ENCODE data around the gene PPM1A.

DNA sequence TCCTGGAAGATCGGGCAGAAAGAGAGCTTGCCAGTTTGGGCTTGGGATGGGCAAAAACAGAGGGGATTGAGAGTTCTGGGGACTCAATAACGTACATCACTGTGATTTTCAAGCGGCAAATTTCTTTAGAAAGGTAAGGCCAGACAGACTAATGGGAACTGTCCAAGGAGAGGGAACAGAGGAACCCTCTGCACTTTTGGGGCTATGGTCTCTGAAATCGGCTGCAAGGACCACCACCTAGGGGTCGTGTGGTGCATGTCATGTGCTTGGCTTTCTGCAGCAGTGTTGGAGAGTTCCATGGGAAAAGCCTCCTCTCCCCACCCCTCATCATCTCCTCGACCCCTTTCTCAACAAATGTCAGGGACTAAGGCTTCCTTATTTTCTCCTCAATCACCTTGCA lies 79.6 kb downstream of the PPM1A start:
- TF ChIP-seq, protein P1, sequence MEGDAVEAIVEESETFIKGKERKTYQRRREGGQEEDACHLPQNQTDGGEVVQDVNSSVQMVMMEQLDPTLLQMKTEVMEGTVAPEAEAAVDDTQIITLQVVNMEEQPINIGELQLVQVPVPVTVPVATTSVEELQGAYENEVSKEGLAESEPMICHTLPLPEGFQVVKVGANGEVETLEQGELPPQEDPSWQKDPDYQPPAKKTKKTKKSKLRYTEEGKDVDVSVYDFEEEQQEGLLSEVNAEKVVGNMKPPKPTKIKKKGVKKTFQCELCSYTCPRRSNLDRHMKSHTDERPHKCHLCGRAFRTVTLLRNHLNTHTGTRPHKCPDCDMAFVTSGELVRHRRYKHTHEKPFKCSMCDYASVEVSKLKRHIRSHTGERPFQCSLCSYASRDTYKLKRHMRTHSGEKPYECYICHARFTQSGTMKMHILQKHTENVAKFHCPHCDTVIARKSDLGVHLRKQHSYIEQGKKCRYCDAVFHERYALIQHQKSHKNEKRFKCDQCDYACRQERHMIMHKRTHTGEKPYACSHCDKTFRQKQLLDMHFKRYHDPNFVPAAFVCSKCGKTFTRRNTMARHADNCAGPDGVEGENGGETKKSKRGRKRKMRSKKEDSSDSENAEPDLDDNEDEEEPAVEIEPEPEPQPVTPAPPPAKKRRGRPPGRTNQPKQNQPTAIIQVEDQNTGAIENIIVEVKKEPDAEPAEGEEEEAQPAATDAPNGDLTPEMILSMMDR (conservative IDR thresholded peaks at IDR 0.05; ENCODE audit: low read depth in 2 of 2), result peak; percentile 58 to 83
- no peak for TF ChIP-seq POLR2AphosphoS5 (IDR thresholded peaks at IDR 0.05; ENCODE audit: low read depth)
- TF ChIP-seq EZH2 (IDR thresholded peaks at IDR 0.05; ENCODE audit: low read depth, unreplicated experiment), result no peak
- TF ChIP-seq EZH2phosphoT487 (IDR thresholded peaks at IDR 0.05; ENCODE audit: unreplicated experiment), result no peak
- no peak for TF ChIP-seq ZNF331 (CRISPR knock-in tag; IDR thresholded peaks at IDR 0.05; ENCODE audit: low read depth)
- TF ChIP-seq ZNF114 (CRISPR knock-in tag; IDR thresholded peaks at IDR 0.05), result no peak
- TF ChIP-seq JUNB (IDR thresholded peaks at IDR 0.05; ENCODE audit: unreplicated experiment), result no peak
- TF ChIP-seq, protein P2, sequence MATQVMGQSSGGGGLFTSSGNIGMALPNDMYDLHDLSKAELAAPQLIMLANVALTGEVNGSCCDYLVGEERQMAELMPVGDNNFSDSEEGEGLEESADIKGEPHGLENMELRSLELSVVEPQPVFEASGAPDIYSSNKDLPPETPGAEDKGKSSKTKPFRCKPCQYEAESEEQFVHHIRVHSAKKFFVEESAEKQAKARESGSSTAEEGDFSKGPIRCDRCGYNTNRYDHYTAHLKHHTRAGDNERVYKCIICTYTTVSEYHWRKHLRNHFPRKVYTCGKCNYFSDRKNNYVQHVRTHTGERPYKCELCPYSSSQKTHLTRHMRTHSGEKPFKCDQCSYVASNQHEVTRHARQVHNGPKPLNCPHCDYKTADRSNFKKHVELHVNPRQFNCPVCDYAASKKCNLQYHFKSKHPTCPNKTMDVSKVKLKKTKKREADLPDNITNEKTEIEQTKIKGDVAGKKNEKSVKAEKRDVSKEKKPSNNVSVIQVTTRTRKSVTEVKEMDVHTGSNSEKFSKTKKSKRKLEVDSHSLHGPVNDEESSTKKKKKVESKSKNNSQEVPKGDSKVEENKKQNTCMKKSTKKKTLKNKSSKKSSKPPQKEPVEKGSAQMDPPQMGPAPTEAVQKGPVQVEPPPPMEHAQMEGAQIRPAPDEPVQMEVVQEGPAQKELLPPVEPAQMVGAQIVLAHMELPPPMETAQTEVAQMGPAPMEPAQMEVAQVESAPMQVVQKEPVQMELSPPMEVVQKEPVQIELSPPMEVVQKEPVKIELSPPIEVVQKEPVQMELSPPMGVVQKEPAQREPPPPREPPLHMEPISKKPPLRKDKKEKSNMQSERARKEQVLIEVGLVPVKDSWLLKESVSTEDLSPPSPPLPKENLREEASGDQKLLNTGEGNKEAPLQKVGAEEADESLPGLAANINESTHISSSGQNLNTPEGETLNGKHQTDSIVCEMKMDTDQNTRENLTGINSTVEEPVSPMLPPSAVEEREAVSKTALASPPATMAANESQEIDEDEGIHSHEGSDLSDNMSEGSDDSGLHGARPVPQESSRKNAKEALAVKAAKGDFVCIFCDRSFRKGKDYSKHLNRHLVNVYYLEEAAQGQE (IDR thresholded peaks at IDR 0.05; ENCODE audit: unreplicated experiment), result no peak
- TF ChIP-seq, protein P3, sequence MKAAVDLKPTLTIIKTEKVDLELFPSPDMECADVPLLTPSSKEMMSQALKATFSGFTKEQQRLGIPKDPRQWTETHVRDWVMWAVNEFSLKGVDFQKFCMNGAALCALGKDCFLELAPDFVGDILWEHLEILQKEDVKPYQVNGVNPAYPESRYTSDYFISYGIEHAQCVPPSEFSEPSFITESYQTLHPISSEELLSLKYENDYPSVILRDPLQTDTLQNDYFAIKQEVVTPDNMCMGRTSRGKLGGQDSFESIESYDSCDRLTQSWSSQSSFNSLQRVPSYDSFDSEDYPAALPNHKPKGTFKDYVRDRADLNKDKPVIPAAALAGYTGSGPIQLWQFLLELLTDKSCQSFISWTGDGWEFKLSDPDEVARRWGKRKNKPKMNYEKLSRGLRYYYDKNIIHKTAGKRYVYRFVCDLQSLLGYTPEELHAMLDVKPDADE (IDR thresholded peaks at IDR 0.05), result no peak
- TF ChIP-seq STAT1 (IDR thresholded peaks at IDR 0.05; ENCODE audit: unreplicated experiment), result no peak
- no peak for TF ChIP-seq CREB1 (CRISPR knock-in tag; IDR thresholded peaks at IDR 0.05; ENCODE audit: low read depth)
- TF ChIP-seq, protein P4, sequence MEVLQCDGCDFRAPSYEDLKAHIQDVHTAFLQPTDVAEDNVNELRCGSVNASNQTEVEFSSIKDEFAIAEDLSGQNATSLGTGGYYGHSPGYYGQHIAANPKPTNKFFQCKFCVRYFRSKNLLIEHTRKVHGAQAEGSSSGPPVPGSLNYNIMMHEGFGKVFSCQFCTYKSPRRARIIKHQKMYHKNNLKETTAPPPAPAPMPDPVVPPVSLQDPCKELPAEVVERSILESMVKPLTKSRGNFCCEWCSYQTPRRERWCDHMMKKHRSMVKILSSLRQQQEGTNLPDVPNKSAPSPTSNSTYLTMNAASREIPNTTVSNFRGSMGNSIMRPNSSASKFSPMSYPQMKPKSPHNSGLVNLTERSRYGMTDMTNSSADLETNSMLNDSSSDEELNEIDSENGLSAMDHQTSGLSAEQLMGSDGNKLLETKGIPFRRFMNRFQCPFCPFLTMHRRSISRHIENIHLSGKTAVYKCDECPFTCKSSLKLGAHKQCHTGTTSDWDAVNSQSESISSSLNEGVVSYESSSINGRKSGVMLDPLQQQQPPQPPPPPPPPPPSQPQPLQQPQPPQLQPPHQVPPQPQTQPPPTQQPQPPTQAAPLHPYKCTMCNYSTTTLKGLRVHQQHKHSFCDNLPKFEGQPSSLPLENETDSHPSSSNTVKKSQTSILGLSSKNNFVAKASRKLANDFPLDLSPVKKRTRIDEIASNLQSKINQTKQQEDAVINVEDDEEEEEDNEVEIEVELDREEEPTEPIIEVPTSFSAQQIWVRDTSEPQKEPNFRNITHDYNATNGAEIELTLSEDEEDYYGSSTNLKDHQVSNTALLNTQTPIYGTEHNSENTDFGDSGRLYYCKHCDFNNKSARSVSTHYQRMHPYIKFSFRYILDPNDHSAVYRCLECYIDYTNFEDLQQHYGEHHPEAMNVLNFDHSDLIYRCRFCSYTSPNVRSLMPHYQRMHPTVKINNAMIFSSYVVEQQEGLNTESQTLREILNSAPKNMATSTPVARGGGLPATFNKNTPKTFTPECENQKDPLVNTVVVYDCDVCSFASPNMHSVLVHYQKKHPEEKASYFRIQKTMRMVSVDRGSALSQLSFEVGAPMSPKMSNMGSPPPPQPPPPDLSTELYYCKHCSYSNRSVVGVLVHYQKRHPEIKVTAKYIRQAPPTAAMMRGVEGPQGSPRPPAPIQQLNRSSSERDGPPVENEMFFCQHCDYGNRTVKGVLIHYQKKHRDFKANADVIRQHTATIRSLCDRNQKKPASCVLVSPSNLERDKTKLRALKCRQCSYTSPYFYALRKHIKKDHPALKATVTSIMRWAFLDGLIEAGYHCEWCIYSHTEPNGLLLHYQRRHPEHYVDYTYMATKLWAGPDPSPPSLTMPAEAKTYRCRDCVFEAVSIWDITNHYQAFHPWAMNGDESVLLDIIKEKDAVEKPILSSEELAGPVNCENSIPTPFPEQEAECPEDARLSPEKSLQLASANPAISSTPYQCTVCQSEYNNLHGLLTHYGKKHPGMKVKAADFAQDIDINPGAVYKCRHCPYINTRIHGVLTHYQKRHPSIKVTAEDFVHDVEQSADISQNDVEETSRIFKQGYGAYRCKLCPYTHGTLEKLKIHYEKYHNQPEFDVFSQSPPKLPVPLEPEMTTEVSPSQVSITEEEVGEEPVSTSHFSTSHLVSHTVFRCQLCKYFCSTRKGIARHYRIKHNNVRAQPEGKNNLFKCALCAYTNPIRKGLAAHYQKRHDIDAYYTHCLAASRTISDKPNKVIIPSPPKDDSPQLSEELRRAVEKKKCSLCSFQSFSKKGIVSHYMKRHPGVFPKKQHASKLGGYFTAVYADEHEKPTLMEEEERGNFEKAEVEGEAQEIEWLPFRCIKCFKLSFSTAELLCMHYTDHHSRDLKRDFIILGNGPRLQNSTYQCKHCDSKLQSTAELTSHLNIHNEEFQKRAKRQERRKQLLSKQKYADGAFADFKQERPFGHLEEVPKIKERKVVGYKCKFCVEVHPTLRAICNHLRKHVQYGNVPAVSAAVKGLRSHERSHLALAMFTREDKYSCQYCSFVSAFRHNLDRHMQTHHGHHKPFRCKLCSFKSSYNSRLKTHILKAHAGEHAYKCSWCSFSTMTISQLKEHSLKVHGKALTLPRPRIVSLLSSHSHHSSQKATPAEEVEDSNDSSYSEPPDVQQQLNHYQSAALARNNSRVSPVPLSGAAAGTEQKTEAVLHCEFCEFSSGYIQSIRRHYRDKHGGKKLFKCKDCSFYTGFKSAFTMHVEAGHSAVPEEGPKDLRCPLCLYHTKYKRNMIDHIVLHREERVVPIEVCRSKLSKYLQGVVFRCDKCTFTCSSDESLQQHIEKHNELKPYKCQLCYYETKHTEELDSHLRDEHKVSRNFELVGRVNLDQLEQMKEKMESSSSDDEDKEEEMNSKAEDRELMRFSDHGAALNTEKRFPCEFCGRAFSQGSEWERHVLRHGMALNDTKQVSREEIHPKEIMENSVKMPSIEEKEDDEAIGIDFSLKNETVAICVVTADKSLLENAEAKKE (CRISPR knock-in tag; IDR thresholded peaks at IDR 0.05), result no peak

All from GM23338 (cell line).